Tibial nerve (tissue), 4 donors: ENCODE measurements around the gene DMBT1. TPM values are rescaled to one million over a fixed set of nuclear protein-coding genes. Genes with fewer than 3 reads are reported as not detected.

Experiments used
- DNase-seq, 2 donors: peaks; one replicate each; pipeline ENCODE4 v3.0.0-alpha.2; 2019; ENCODE audit warnings: low spot score in 2 of 2
- H3K27ac ChIP-seq, 4 donors: fragments of 200-600 bp; sonication (generic) in 3 of 4; one replicate each; pipeline ENCODE4 v1.5.1; 2017 to 2019; ENCODE audit warnings: mild to moderate bottlenecking in 1 of 4
- H3K27me3 ChIP-seq, 2 donors: fragments of 200-600 bp; sonication (generic) in 1 of 2; one replicate each; pipeline versions ENCODE4 v1.5.1 to v1.6.0; 2017 to 2019
- H3K36me3 ChIP-seq, 3 donors: fragments of 200-600 bp; sonication (generic); one replicate each; pipeline ENCODE4 v1.5.1; 2018 to 2019
- H3K4me1 ChIP-seq, 4 donors: fragments of 200-600 bp; sonication (generic) in 3 of 4; one replicate each; pipeline ENCODE4 v1.5.1; 2017 to 2019
- H3K4me3 ChIP-seq, 4 donors: fragments of 200-600 bp; sonication (generic) in 3 of 4; one replicate each; pipeline ENCODE4 v1.5.1; 2017 to 2019; ENCODE audit warnings: mild to moderate bottlenecking in 1 of 4, moderate library complexity in 1 of 4
- H3K9me3 ChIP-seq, 4 donors: fragments of 200-600 bp; sonication (generic) in 3 of 4; one replicate each; pipeline ENCODE4 v1.5.1; 2017 to 2019
- CTCF ChIP-seq, 5 experiments: fragments of 200-600 bp in 3 of 5; fragments of 450-650 bp in 2 of 5; sonication (generic) in 3 of 5; IDR thresholded peaks; one replicate each; pipeline ENCODE4 v1.5.1; 2016 to 2019; ENCODE audit warnings: antibody characterized with exemption in 5 of 5, mild to moderate bottlenecking in 3 of 5, moderate library complexity in 2 of 5
- EP300 ChIP-seq, 2 donors: sonication (generic); formaldehyde crosslinking; IDR thresholded peaks; one replicate each; pipeline ENCODE4 v1.6.1; 2017; ENCODE audit warnings: antibody characterized with exemption in 2 of 2, mild to moderate bottlenecking in 1 of 2
- POLR2A ChIP-seq, 2 donors: fragments of 450-650 bp; IDR thresholded peaks; one replicate each; pipeline ENCODE4 v1.6.1; 2017; ENCODE audit warnings: antibody characterized with exemption in 2 of 2, mild to moderate bottlenecking in 2 of 2, moderate library complexity in 2 of 2
- WGBS, 2 donors: methylation state at CpG; one replicate each; pipeline ENCODE4 v1.1.5; 2018; 5-methylcytosine and 5-hydroxymethylcytosine counted together
- total RNA-seq, 4 donors: library from RNA; depleted of rRNA; stranded (reverse); fragments of >200 nt; gene quantifications; one replicate each; pipeline ENCODE4 v1.1.0, GENCODE V29; 2016

The DMBT1 gene
- total RNA-seq, 4 donors from 2014 or later: not detected

- Histone ChIP-seq H3K36me3 (peaks cover 0 to 64% (median 0%) of the 10 kb centered on the region in 3 donors), H3K9me3 (no peaks in the 10 kb centered on the region), H3K4me1 (no peaks in the 10 kb centered on the region), H3K27ac (no peak overlapping the region), H3K27me3 (no peaks in the 10 kb centered on the region), H3K4me3 (no peak overlapping the region)
- no peak for DNase-seq
- WGBS, 2 donors: 61 to 83% methylated on average over 4 of the region's 4 CpGs
- TF ChIP-seq POLR2A (IDR thresholded peaks at IDR 0.05) (no peak), EP300 (IDR thresholded peaks at IDR 0.05) (no peak), CTCF (IDR thresholded peaks at IDR 0.05) (no peak)
Observed at GRCh38 chr10:122516734-122517133, 43.8 kb upstream of the DMBT1 start.

- H3K27ac ChIP-seq: no peak overlapping the region
- peaks cover 0 to 46% (median 0%) of the 10 kb centered on the region in 3 donors for H3K36me3 ChIP-seq
- no peaks in the 10 kb centered on the region for H3K27me3 ChIP-seq
- no peaks in the 10 kb centered on the region for H3K4me1 ChIP-seq
- TF ChIP-seq POLR2A (IDR thresholded peaks at IDR 0.05): no peak
- no peak overlapping the region for H3K4me3 ChIP-seq
- DNase-seq: no peak
- WGBS, 2 donors: 67 to 81% methylated on average over 7 of the region's 7 CpGs
- no peaks in the 10 kb centered on the region for H3K9me3 ChIP-seq
Observed at GRCh38 chr10:122519144-122519543, 41.4 kb upstream of the DMBT1 start.

- no peaks in the 10 kb centered on the region for H3K4me1 ChIP-seq
- H3K36me3 ChIP-seq: peaks cover 0 to 39% (median 0%) of the 10 kb centered on the region in 3 donors
- H3K4me3 ChIP-seq: no peak overlapping the region
- WGBS, 2 donors: 87% methylated on average over 13 to 15 of the region's 15 CpGs
- no peak overlapping the region for H3K27ac ChIP-seq
- no peaks in the 10 kb centered on the region for H3K9me3 ChIP-seq
- TF ChIP-seq POLR2A (IDR thresholded peaks at IDR 0.05) (no peak), EP300 (IDR thresholded peaks at IDR 0.05) (no peak), CTCF (IDR thresholded peaks at IDR 0.05) (no peak)
- no peaks in the 10 kb centered on the region for H3K27me3 ChIP-seq
- DNase-seq: no peak
Observed at GRCh38 chr10:122519873-122520272, 40.7 kb upstream of the DMBT1 start.

- Histone ChIP-seq H3K27ac (no peak overlapping the region), H3K4me3 (no peak overlapping the region), H3K27me3 (no peaks in the 10 kb centered on the region), H3K9me3 (no peaks in the 10 kb centered on the region), H3K36me3 (peaks cover 0 to 28% (median 0%) of the 10 kb centered on the region in 3 donors), H3K4me1 (no peaks in the 10 kb centered on the region)
- WGBS, 2 donors: 20 to 48% methylated on average over 3 of the region's 3 CpGs
- no peak for DNase-seq
- TF ChIP-seq EP300 (IDR thresholded peaks at IDR 0.05) (no peak), POLR2A (IDR thresholded peaks at IDR 0.05) (no peak), CTCF (IDR thresholded peaks at IDR 0.05) (no peak)
Observed at GRCh38 chr10:122521011-122521410, 39.5 kb upstream of the DMBT1 start.

GRCh38 chr10:122524811-122525210 lies 35.7 kb upstream of the DMBT1 start:
- Histone ChIP-seq H3K4me1 (no peaks in the 10 kb centered on the region), H3K4me3 (no peak overlapping the region), H3K9me3 (no peaks in the 10 kb centered on the region), H3K27me3 (no peaks in the 10 kb centered on the region), H3K27ac (no peak overlapping the region), H3K36me3 (no peaks in the 10 kb centered on the region)
- no peak for DNase-seq
- 79 to 94% methylated on average over 2 to 3 of the region's 3 CpGs for WGBS, 2 donors
- TF ChIP-seq POLR2A (IDR thresholded peaks at IDR 0.05) (no peak), CTCF (IDR thresholded peaks at IDR 0.05) (no peak), EP300 (IDR thresholded peaks at IDR 0.05) (no peak)

- no peak for DNase-seq
- H3K4me3 ChIP-seq: no peak overlapping the region
- no peaks in the 10 kb centered on the region for H3K4me1 ChIP-seq
- H3K27ac ChIP-seq: no peak overlapping the region
- no peaks in the 10 kb centered on the region for H3K27me3 ChIP-seq
- TF ChIP-seq POLR2A (IDR thresholded peaks at IDR 0.05) (no peak), CTCF (IDR thresholded peaks at IDR 0.05) (peak in 3 of 5 experiments; percentile 6 to 13 (median 7))
- H3K36me3 ChIP-seq: no peaks in the 10 kb centered on the region
- H3K9me3 ChIP-seq: no peaks in the 10 kb centered on the region
- 44 to 51% methylated on average over 6 of the region's 6 CpGs for WGBS, 2 donors
Observed at GRCh38 chr10:122525788-122526187, 34.8 kb upstream of the DMBT1 start.
